NCI-H146 (cell line): ENCODE results near the gene IRF1.
A peak's percentile ranks its signal among the peaks of the same experiment; 100 is the strongest.

ENCODE experiments used
- DNase-seq: peaks from one replicate; lab custom pipeline; 2025; lab: John Stamatoyannopoulos, UW

The IRF1 gene

GRCh38 chr5:132474131-132474723, 16.3 kb downstream of the IRF1 start:
- DNase-seq, result no peak

DNA sequence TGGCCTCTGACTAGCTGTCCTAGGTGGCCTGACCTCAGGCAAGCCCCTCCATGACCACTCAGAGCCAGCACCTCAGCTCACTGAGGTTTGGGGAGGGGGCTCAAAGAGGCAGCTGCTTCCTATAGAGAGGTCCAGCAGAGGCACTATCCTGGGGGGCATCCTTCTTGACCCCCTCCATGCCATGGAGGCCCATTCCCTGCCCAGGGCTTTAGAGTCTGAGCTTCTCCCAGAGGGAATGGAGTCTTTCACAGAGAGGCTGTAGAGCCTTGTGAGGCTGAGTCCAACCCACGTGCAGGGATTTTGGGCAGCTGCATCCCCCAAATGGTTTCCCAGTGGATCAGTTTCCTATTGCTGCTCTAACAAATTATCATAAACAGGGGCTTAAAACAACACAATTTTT, 16.9 kb downstream of the IRF1 start:
- DNase-seq, result no peak

GRCh38 chr5:132473019-132473531, 17.5 kb downstream of the IRF1 start:
- DNase-seq, result no peak

DNA sequence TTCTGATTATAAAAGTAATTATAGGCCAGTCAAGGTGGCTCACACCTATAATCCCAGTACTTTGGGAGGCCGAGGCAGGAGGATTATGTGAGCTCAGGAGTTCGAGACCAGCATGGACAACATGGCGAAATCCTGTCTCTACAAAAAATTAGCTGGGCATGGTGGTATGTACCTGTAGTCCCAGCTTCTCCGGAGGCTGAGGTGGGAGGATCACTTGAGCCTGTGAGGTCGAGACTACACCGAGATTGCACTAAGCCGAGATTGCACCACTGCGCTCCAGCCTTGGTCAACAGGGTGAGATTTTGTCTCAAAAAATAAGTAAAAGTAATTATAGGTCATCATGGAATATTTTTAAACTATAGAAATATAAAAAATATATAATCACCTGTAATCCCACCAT, 18.1 kb downstream of the IRF1 start:
- no peak for DNase-seq

- DNase-seq, result no peak
Measured at GRCh38 chr5:132471944-132472343, 18.6 kb downstream of the IRF1 start.

DNA sequence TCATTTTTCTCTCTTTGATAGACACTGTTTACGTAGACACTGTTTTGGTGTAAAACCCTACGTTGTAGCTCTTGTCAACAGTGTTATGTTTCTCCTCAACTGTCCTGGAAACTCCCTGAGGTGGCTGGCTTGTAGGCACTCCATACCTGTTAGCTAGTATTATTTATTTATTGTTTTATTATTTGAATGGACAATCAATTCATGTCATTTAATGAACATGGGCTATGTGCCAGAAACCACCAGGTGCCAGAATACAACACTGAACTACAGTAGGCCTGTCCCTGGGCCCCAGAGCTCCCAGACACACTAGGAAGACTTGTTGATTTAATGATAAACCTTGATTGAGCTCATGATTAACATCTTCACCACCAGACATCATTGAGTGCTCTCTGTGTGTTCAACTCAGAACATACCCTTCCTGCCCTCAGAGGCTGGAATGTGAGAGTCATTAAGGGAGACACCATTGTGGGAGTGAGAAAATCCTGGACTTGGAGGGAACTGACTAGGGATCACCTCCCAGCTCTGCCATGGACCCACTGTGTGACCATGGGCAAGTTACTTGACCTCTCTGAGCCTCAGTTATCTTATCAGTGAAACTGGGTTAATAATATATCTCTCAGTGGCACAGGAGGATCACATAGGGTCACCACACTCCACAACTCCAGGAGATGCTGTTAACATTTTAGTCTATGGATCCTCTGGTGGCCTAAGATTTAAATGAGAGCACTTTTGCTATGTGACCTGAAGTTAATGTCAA, 19.2 kb downstream of the IRF1 start:
- peak; percentile 88 for DNase-seq

GRCh38 chr5:132470596-132470995, 20.0 kb downstream of the IRF1 start:
- no peak for DNase-seq

- no peak for DNase-seq
Measured at GRCh38 chr5:132470010-132470392, 20.6 kb downstream of the IRF1 start.

GRCh38 chr5:132469380-132470009, 21.1 kb downstream of the IRF1 start:
- DNase-seq, result no peak

GRCh38 chr5:132468656-132469379, 21.8 kb downstream of the IRF1 start:
- no peak for DNase-seq

DNA sequence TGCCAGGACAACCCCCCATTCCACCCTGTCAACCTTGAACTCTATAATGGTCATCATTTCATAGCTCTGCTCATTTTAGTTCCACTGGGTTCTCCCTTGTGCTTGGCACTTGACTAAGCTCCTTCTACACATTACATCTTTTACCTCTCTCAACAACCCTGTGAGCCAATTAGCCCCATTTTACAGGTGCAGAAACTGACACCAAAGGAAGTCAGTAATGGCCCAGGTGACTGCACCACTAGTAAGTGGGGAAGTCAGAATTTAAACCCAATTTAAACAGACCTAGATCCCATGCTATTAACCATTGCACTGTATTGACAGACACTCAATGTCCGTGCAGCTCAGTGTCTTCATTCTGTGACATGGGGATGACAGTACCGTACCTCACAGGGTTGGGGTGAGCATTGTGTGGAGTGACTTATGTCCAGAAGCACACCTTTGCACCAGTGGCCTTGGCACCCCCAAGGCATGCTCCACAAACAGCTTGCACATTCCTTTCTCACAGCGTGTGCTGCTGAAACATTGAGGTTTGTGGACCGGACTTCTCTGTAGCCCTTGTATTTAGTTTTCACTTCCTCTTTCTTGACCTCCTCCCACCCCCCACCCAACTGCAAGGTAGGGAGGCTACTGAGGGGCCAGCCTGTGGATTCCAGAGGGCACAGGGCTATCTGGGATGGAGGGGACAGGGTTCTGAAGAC, 23.1 kb downstream of the IRF1 start:
- DNase-seq, result no peak

- no peak for DNase-seq
Measured at GRCh38 chr5:132466433-132467286, 23.9 kb downstream of the IRF1 start.

GRCh38 chr5:132465059-132465707, 25.4 kb downstream of the IRF1 start:
- no peak for DNase-seq

DNA sequence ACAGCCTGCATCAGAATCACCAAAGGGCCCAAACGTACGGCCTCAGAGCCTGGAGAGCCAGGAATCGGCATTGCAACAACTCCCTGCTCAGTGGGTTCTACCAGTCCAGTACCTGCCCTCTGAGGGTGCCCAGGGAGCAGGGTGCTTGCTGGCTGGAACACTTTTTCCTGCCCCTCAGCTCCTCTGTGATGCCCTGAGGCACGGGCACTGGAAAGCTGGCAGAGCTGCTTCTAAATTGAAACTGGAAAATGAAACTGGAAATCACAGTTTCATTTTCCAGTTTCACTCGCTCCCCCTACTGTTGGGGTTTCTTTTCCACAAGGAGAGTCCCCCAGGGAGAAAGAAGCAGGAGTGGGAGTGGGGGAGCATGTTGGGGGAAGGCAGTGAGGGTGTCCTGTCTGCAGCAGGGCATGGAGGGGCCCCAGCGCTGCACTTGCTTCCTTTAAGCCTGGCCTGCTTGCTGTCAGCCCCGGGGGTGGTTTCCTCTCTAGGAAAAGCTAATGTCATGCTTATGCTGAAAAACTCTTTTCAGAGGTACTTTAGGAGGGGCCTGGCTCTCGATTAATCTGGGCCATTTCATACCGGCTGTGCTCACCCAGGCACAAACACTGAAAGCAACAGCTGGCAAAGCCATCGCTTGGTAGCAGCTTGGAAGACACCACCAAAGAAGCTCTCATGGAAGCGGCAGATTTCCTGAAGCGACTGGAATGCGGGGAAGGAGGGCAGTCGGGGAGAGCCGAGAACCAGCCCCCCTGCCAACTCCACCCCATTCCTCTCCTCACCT, 26.2 kb downstream of the IRF1 start:
- no peak for DNase-seq

- no peak for DNase-seq
Measured at GRCh38 chr5:132463811-132464155, 26.8 kb downstream of the IRF1 start.

DNA sequence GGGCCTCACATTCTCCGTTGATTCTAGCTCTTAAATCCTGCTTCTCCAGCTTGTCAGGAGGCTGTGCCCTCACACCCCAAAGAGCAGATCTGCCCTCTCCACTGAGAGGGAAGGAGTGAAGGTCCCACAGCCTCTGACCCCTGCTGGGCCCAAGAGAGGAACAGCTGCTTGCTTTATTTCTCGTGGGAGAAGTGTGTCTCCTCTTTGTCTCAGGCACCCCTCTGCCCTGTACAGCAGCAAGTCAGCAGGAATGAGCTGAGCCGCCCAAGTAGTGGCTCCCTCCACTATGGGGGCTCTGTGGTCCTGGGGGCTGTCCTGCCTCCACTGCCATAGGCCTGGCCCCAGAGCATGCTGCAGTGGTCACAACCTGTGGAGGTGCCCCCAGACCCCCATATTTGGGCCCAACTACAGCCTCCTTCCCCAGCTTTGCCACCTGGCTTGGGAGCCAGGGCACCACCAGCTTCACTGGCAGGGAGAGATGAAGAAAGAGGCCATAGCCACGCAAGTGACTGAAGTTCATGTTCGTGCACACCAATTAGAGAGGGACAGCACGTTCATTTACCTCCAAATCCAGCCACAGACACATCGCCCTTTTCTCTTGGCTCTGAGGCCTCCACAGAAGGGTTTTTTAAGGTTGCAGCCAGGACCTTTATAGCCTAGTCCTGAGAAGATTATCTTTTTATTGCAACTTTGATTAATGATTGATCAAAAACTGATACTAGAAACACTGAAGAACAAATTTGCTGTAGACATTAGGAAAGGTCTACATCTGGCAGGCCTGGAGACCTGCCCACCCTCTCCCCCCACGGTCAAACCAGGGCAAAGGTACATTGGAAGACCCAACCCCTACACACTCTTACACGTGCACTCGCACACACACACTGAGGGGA, 27.5 kb downstream of the IRF1 start:
- DNase-seq, result no peak

GRCh38 chr5:132462333-132462732, 28.2 kb downstream of the IRF1 start:
- no peak for DNase-seq

GRCh38 chr5:132461569-132462070, 29.0 kb downstream of the IRF1 start:
- no peak for DNase-seq
